HT1080 (cell line): Measurements from ENCODE around the gene SNCAIP. TPM values are rescaled to one million over a fixed set of nuclear protein-coding genes. Genes with fewer than 3 reads are reported as not detected.
A peak's percentile ranks its signal among the peaks of the same experiment; 100 is the strongest.

ENCODE experiments used
- DNase-seq: peaks from one replicate; pipeline ENCODE4 v3.0.0-alpha.2; 2015; ENCODE audit warnings: low read depth
- total RNA-seq: library from RNA; depleted of rRNA; stranded (reverse); fragments of >200 nt; shearing (Covaris generic); gene quantifications from 2 replicates; pipeline ENCODE4 v1.2.3, GENCODE V29; 2014; rRNA removed

Gene SNCAIP
- total RNA-seq, 1 experiment from 2014 or later = 6.5 TPM

DNA sequence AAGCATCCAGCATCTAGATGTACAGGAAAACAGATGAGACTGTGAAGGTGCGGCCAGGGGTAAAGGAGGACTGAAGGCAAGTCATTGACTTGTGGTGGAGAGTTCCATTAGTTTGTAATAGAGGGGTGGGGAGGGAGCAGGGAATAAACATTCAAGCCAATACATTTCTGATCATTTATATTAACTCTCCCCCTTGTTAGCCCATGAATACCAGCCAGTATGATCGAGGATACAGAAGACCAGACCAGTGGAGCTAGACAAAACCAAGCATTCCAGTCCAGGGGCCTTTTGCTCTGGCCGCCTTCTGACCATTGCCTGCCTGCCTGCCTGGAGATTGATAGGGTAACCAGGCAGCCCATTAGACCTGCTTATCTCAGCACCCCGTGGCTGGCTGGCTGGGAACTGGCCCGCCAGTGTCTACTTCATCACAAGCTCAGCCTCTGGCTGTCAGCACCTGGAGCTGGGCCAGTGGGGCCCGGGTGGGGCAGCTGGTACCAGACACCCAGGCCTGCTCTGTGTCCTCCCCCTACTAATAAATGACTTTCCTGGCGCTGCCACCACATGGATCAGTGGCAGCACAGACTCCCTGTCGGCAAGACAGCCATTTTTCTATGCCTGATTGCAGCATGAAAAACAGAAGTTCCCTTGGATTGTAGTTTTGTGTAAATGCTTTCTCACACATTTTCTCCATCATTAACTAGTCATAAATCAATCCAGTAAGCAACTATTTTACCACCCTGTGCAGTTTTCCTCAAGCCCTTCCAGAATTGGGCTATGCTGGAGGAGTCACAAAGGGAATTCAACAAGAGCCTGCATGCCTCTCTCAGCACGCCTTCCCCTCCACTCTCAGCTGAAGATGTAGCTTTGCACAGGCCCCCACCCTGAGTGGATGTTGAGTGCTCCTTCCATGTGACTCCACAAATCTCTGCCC lies 181.3 kb downstream of the SNCAIP start:
- no peak for DNase-seq

- no peak for DNase-seq
Measured at GRCh38 chr5:122494109-122494508, 182.1 kb downstream of the SNCAIP start.

- no peak for DNase-seq
Measured at GRCh38 chr5:122498163-122498562, 186.1 kb downstream of the SNCAIP start.

GRCh38 chr5:122499585-122499984 lies 187.5 kb downstream of the SNCAIP start:
- DNase-seq = no peak

DNA sequence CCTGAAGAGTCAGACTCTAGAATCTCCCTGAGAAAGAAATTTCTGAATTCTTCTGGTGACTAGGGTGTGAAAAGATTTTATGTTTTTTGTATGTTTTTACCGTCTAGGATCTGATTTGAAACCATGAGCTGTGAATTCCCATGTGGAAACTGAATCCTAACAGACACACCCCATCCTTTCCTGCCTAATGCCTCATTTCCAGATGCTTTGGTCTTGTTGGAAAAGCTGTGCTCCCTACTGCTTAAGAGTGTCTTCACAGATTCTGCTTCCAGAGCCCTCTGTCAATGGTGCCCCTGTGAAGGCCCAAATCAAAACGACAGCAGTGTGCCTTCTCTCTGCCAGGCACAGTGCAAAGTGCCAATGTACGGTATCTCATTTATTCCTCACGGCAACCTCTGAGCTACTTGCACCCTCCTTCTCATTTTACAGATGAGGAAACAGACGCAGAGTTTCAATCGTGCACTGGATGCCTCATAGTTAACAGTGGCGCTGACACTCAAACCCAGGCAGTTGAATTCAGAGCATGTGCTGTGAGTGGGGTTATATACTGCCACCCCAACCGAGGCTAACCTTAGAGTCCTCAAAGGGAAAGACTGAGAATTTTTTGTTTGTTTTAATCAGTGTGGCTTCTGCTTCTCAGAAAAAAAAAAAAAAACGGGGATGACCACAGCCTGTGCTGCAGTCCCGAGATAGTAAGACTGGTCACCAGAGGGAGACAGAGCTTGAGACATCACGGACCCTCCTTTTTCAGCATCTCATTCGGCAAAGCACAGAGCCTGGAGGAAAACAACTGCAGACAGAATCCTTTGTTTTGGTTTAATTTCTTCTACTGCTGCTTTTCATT lies 188.4 kb downstream of the SNCAIP start:
- peak; percentile 67 for DNase-seq

GRCh38 chr5:122501089-122501435 lies 189.0 kb downstream of the SNCAIP start:
- DNase-seq = no peak

GRCh38 chr5:122507045-122507444 lies 195.0 kb downstream of the SNCAIP start:
- DNase-seq = no peak

GRCh38 chr5:122507581-122507980 lies 195.5 kb downstream of the SNCAIP start:
- peak; percentile 56 for DNase-seq

- no peak for DNase-seq
Measured at GRCh38 chr5:122508623-122509022, 196.6 kb downstream of the SNCAIP start.

Other genes with a start within 250 kb of the SNCAIP start
- gene LOX, start 234.0 kb upstream of the SNCAIP start, total RNA-seq = 7.9 and 10.2 TPM in 2 replicates
- 0.08 TPM in 1 of 2 replicates, not detected in the other for gene ZNF474, start 182.7 kb upstream of the SNCAIP start, total RNA-seq